SU-DHL-6 (cell line): ENCODE results near the gene LRRN3.

ENCODE experiments used
- H2AFZ ChIP-seq: fragments of 200-600 bp; sonication (generic); 2 replicates; pipeline ENCODE4 v1.6.1; 2014; ENCODE audit warnings: low read depth, mild to moderate bottlenecking, moderate library complexity, mixed read lengths, antibody characterized with exemption, low read length; ENCODE audit not compliant: severe bottlenecking
- H3F3A ChIP-seq: fragments of 200-600 bp; shearing (Covaris generic); 2 replicates; pipeline ENCODE4 v1.6.0; 2016; ENCODE audit warnings: antibody characterized with exemption, mild to moderate bottlenecking; ENCODE audit not compliant: insufficient read depth
- H3K27ac ChIP-seq: fragments of 200-600 bp; sonication (generic); 2 replicates; pipeline ENCODE4 v1.5.1; 2016; ENCODE audit warnings: low read depth, mild to moderate bottlenecking, low read length, moderate library complexity, mixed read lengths
- H3K27me3 ChIP-seq: fragments of 200-600 bp; sonication (generic), shearing (Covaris generic); 2 replicates; pipeline ENCODE4 v1.6.0; 2014; ENCODE audit warnings: mild to moderate bottlenecking, low read length
- H3K36me3 ChIP-seq: fragments of 200-600 bp; sonication (generic); 2 replicates; pipeline ENCODE4 v1.6.1; 2014; ENCODE audit warnings: mild to moderate bottlenecking, low read length, mixed read lengths
- H3K4me2 ChIP-seq: fragments of 300-600, 200-600 bp; shearing (Covaris generic), sonication (generic); 2 replicates; pipeline ENCODE4 v1.6.0; 2014; ENCODE audit warnings: low read length, low read depth, mild to moderate bottlenecking; ENCODE audit not compliant: poor library complexity, severe bottlenecking
- H3K4me3 ChIP-seq: fragments of 200-600 bp; sonication (generic); 2 replicates; pipeline ENCODE4 v1.5.1; 2014; ENCODE audit warnings: antibody characterized with exemption, low read length, mild to moderate bottlenecking, mixed read lengths; ENCODE audit not compliant: insufficient read depth, poor library complexity, severe bottlenecking
- H3K79me2 ChIP-seq: fragments of 200-600 bp; sonication (generic); 2 replicates; pipeline ENCODE4 v1.6.1; 2014; ENCODE audit warnings: mild to moderate bottlenecking, low read length, moderate library complexity; ENCODE audit not compliant: insufficient read depth
- H3K9ac ChIP-seq: fragments of 200-600 bp; sonication (generic); 2 replicates; pipeline ENCODE4 v1.7.0; 2014; ENCODE audit warnings: mild to moderate bottlenecking, low read length
- H3K9me2 ChIP-seq: fragments of 200-600 bp; sonication (generic); replicated peaks from 2 replicates; pipeline ENCODE4 v1.6.1; 2014; ENCODE audit warnings: low read length; ENCODE audit not compliant: insufficient read depth
- H3K9me3 ChIP-seq: fragments of 200-600 bp; sonication (generic); 2 replicates; pipeline ENCODE4 v1.6.1; 2014; ENCODE audit warnings: low read length, mixed read lengths; ENCODE audit not compliant: insufficient read depth
- H4K20me1 ChIP-seq: fragments of 200-600 bp; sonication (generic); 2 replicates; pipeline ENCODE4 v1.6.1; 2014; ENCODE audit warnings: low read depth, mild to moderate bottlenecking, antibody characterized with exemption, low read length, moderate library complexity, mixed read lengths
- CTCF ChIP-seq: fragments of 200-600 bp; sonication (generic); IDR thresholded peaks from one replicate; pipeline ENCODE4 v1.5.1; 2017; ENCODE audit warnings: antibody characterized with exemption, mild to moderate bottlenecking, low read length, moderate library complexity; ENCODE audit not compliant: insufficient read depth, poor library complexity, severe bottlenecking
- EZH2phosphoT487 ChIP-seq: fragments of 200-600 bp; sonication (generic), shearing (Covaris generic); conservative IDR thresholded peaks from 2 replicates; pipeline ENCODE4 v1.6.1; 2018; ENCODE audit warnings: mild to moderate bottlenecking, antibody characterized with exemption, low read length, moderate library complexity, mixed read lengths

LRRN3 gene

DNA sequence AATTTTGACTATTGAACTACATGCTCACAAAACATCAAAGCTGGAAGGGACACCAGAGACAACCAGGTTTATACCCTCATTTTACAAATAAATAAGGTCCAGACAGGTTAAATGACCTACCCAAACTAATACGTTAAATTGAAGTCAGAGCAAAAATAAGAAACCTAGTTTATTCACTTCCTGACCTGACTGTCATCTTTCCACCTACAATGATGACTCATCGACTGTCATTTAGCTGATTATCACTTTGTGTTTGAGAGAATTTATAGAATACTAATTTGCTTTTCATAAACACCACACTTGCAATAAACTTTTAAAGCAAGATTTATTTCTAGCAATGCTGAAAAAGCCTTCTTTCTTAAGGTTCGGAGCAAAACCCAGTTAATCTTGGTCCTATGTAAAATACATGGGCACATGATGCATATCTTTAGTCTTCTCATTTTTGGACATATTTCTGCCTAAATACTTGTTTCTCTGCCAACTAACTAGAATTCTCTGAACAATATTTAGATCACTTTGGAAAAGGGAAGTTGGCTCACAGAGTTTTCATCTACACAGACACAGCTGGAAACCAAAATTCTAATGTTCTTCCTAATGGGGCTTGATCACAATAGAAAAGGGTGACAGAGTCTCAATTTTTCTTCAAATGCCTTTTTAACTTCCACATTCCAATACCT is 16.7 kb upstream of the LRRN3 start:
- Histone ChIP-seq H3K9me2 (no peaks in the 10 kb centered on the region), H3K9me3 (no peaks in the 10 kb centered on the region), H3K9ac (no peak overlapping the region), H4K20me1 (no peaks in the 10 kb centered on the region), H3K4me2 (peak overlapping the region; percentile 1), H3K27me3 (no peaks in the 10 kb centered on the region), H3K79me2 (no peaks in the 10 kb centered on the region), H3K27ac (no peak overlapping the region), H3F3A (0 out of 2 replicates have a peak, but pooled peaks cover 2% of the 10 kb centered on the region), H3K4me3 (no peak overlapping the region), H2AFZ (peak overlapping the region; percentile 21), H3K36me3 (no peaks in the 10 kb centered on the region)
- TF ChIP-seq EZH2phosphoT487 (no peak), CTCF (no peak)

DNA sequence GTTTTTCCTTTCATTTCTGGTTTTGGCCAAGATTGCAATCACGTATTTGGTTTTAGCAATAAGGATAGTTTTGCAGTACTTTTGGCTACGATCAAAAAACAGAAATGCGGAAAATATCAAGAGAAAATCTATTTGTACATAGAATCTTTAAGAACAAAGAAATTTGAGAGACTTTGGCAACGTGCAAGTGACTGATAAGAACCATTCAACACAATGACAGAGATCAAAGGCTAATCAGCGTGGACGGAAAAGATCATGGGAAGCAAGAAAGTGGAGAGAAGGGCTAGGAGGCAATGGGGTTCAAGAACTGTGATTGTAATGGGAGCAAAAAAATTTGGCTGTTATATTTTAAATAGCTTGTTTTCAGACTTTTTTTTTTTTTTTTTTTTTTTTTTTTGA is 16.2 kb upstream of the LRRN3 start:
- Histone ChIP-seq H3F3A (0 out of 2 replicates have a peak, but pooled peaks cover 2% of the 10 kb centered on the region), H3K79me2 (no peaks in the 10 kb centered on the region), H3K4me2 (no peak overlapping the region), H3K27ac (no peak overlapping the region), H3K9ac (no peak overlapping the region), H2AFZ (no peak overlapping the region), H4K20me1 (no peaks in the 10 kb centered on the region), H3K27me3 (no peaks in the 10 kb centered on the region), H3K9me2 (no peaks in the 10 kb centered on the region), H3K4me3 (no peak overlapping the region), H3K9me3 (no peaks in the 10 kb centered on the region), H3K36me3 (no peaks in the 10 kb centered on the region)
- TF ChIP-seq CTCF, result no peak

DNA sequence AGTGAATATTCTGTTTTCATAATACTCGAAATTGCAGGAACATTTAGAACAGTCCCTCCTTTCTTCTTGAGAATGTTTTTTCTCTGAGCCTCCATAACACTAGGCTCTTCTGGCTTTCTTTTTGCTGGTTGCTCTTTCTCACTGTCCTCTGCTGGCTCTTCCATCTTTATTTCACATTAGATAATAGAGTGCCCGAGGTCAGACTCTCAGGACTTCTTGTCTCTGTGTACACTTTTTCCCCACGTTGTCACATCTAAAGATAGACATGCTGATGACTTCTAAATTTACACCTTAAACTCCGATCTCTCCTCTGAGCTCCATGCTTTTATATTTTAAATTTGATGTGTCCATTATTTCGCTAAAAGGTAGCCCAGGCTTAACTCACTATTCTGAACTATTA is 15.4 kb upstream of the LRRN3 start:
- Histone ChIP-seq H3K4me3 (no peak overlapping the region), H3F3A (peaks cover 2% of the 10 kb centered on the region; the same call in 1 of the 2 replicates), H3K27me3 (no peaks in the 10 kb centered on the region), H3K27ac (no peak overlapping the region), H4K20me1 (no peaks in the 10 kb centered on the region), H3K9me2 (no peaks in the 10 kb centered on the region), H3K79me2 (no peaks in the 10 kb centered on the region), H3K36me3 (no peaks in the 10 kb centered on the region), H3K4me2 (no peak overlapping the region), H3K9ac (no peak overlapping the region), H3K9me3 (no peaks in the 10 kb centered on the region), H2AFZ (no peak overlapping the region)
- no peak for TF ChIP-seq CTCF
- no peak for TF ChIP-seq EZH2phosphoT487
